ENCODE results near the gene CACNA1I. TPM values are rescaled to one million over a fixed set of nuclear protein-coding genes. Genes with fewer than 3 reads are reported as not detected.
A peak's percentile ranks its signal among the peaks of the same experiment; 100 is the strongest.

Gene CACNA1I
- total RNA-seq, 1 donor from 2014 or later: 0.60 TPM

DNA sequence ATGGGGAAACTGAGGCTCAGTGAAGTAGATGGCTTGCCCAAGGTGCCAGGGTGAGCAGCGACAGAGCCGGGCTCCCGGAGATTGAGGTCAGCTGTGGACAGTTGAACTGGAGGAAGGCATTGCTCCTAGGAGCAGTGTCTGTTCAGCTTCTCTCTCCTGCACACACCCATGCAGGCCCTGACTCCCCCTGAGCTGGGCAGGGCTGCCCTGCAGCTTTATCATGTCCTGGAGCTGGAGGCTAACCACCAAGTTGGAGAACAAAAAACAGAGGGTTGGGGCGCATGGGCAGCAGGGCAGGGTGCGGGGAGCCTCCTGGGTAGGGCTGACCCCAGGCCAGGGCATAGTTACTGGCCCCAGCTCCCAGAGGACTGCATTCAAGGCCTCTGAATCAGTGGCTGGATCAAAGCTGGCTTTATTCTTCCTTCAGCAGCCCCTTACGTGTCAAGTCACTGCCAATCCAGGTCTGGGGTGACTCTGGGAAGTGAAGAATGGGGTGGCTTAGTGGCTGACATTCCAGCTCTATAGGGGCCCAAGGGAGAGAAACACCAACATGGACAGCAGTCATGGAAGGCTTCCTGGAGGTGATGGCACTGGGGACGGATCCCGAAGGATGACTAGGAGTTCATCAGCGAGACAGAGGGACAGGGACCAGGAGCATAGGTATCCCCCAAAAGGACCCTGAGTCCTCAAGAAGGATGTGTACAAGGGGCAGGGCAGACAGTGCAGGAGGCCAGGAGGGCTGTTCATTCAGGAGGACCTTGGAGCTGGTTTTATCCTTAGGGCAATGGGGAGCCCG, 83.8 kb downstream of the CACNA1I start:
- TF ChIP-seq, protein P1, sequence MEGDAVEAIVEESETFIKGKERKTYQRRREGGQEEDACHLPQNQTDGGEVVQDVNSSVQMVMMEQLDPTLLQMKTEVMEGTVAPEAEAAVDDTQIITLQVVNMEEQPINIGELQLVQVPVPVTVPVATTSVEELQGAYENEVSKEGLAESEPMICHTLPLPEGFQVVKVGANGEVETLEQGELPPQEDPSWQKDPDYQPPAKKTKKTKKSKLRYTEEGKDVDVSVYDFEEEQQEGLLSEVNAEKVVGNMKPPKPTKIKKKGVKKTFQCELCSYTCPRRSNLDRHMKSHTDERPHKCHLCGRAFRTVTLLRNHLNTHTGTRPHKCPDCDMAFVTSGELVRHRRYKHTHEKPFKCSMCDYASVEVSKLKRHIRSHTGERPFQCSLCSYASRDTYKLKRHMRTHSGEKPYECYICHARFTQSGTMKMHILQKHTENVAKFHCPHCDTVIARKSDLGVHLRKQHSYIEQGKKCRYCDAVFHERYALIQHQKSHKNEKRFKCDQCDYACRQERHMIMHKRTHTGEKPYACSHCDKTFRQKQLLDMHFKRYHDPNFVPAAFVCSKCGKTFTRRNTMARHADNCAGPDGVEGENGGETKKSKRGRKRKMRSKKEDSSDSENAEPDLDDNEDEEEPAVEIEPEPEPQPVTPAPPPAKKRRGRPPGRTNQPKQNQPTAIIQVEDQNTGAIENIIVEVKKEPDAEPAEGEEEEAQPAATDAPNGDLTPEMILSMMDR (conservative IDR thresholded peaks at IDR 0.05): no peak
- Mint-ChIP-seq H3K36me3 (no peaks in the 10 kb centered on the region), H3K27ac (no peak overlapping the region), H3K9me3 (no peaks in the 10 kb centered on the region), H3K4me1 (ENCODE audit: unreplicated experiment) (peaks cover 12% of the 10 kb centered on the region), H3K4me3 (no peak overlapping the region), H3K27me3 (peaks cover 39% of the 10 kb centered on the region)
- no peak for DNase-seq (ENCODE audit: extremely low spot score, unreplicated experiment)

DNA sequence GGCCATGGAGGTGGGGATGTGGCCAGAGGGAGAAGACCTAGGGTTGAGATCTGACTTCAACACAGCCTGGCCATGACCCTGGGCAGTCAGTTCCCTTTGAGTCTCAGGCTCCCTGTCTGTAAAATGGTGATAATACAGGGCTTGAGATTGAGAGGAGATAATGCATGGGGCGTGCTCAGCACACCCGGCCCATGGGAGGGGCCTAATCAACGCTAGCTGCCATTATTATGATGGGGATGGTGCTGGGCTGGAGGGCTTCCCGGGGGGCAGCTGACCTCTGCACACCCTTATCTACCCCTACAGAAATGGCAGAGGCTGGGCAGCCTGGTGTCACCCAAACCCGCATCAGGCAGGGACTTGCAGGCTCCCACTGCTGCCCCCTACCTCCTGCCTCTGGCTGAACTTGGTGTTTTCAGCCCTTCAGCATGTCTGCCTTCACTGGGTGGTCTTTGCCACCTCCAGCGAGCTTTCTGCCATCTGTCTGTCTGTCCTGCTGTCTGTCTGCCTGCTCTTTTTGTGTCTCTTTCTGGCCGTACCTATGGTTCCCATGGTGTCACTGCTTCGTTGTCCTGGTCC, 84.5 kb downstream of the CACNA1I start:
- Mint-ChIP-seq H3K9me3 (no peaks in the 10 kb centered on the region), H3K27me3 (peaks cover 47% of the 10 kb centered on the region), H3K36me3 (no peaks in the 10 kb centered on the region), H3K4me1 (ENCODE audit: unreplicated experiment) (peaks cover 12% of the 10 kb centered on the region), H3K4me3 (no peak overlapping the region), H3K27ac (no peak overlapping the region)
- DNase-seq (ENCODE audit: extremely low spot score, unreplicated experiment): no peak
- TF ChIP-seq, protein P1 (conservative IDR thresholded peaks at IDR 0.05): peak; percentile 29

DNA sequence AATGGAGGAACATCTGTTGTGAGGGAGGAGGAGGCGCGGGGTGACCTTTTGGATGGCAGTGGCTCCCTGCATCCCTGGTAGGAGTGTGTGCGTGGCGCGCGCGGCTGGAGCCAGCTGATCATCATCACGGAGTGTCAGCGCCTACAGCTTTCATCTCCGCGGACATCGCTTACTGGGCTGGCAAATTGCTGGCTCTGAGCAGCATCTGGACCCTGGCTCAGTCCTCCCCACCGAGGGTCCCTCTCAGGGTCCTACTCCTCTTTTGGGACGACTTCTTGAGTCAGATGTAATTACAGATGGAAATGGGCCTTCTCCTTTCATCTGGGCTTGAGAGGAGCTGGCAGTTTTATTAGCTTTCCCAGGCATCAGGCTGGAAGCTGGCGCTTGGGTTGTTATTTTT, 85.3 kb downstream of the CACNA1I start:
- no peak overlapping the region for H3K27ac Mint-ChIP-seq
- no peaks in the 10 kb centered on the region for H3K36me3 Mint-ChIP-seq
- DNase-seq (ENCODE audit: extremely low spot score, unreplicated experiment): no peak
- H3K4me1 Mint-ChIP-seq (ENCODE audit: unreplicated experiment): peaks cover 12% of the 10 kb centered on the region
- no peaks in the 10 kb centered on the region for H3K9me3 Mint-ChIP-seq
- TF ChIP-seq, protein P1 (conservative IDR thresholded peaks at IDR 0.05): no peak
- H3K27me3 Mint-ChIP-seq: peaks cover 54% of the 10 kb centered on the region
- H3K4me3 Mint-ChIP-seq: no peak overlapping the region

DNA sequence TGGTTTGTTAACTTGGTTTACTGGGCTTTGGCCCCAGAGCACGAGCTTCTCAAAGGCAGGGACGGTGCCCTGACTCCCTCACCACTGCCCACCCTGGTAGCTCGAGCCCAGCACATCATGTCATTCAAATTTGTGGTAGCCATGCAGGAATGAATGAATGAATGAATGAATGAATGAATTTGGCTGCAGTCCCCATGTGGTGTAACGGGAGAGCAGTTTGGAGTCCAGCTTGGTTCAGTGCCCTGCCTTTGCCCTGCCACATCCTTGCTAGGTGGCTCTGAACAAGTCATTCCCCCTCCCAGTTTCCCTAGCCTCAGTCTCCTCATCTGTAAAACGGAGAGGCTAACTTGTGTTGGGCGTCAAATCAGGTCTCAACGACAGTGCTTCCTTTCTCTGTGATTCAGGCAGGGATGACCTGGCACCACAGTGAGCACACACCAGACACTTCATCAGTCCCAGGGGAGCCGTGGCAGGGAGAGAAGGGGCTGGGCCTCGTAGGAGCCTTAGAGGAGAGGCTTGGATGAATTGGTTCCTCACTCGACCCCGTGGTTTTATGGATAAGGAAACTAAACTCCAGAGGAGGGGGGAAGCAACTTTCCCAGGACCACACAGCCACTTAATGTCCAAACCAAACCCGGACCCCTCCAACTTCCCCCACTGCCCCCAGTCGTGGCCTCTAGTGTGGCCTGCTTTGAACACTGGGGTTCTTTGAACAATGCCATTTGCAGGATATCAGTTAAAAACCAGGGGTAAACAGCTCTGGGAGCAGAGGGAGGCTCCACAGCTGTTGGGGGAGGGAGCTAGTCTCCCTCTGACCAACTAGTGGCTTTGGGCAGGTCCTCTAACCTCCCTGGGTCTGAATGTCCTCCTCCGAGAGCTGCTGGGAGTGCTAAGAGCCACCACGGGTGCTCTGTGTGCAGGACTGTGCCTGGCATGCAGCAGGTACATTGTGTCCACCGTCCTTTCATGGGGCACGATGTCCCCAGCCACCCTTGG, 86.2 kb downstream of the CACNA1I start:
- DNase-seq (ENCODE audit: extremely low spot score, unreplicated experiment): no peak
- TF ChIP-seq, protein P1 (conservative IDR thresholded peaks at IDR 0.05): no peak
- H3K27me3 Mint-ChIP-seq: peaks cover 62% of the 10 kb centered on the region
- no peak overlapping the region for H3K4me3 Mint-ChIP-seq
- H3K9me3 Mint-ChIP-seq: no peaks in the 10 kb centered on the region
- no peaks in the 10 kb centered on the region for H3K36me3 Mint-ChIP-seq
- peaks cover 12% of the 10 kb centered on the region for H3K4me1 Mint-ChIP-seq (ENCODE audit: unreplicated experiment)
- no peak overlapping the region for H3K27ac Mint-ChIP-seq

GRCh38 chr22:39658367-39658766, 87.8 kb downstream of the CACNA1I start:
- no peak overlapping the region for H3K27ac Mint-ChIP-seq

More at GRCh38 chr22:39658367-39658766, 87.8 kb downstream of the CACNA1I start:
- TF ChIP-seq, protein P1 (conservative IDR thresholded peaks at IDR 0.05): no peak
- Mint-ChIP-seq H3K9me3 (no peaks in the 10 kb centered on the region), H3K36me3 (no peaks in the 10 kb centered on the region), H3K4me1 (ENCODE audit: unreplicated experiment) (peaks cover 12% of the 10 kb centered on the region), H3K4me3 (no peak overlapping the region), H3K27me3 (peaks cover 74% of the 10 kb centered on the region)
- no peak for DNase-seq (ENCODE audit: extremely low spot score, unreplicated experiment)
